Liver (tissue), 9 donors: ENCODE results near the gene DNAL1. TPM values are rescaled to one million over a fixed set of nuclear protein-coding genes. Genes with fewer than 3 reads are reported as not detected.

Experiments
- DNase-seq: peaks from one replicate; pipeline ENCODE4 v3.0.0-alpha.2; 2017; ENCODE audit warnings: low spot score
- H3K27ac ChIP-seq, 2 donors: one replicate each; pipeline ENCODE4 v1.7.0; 2013; ENCODE audit warnings: inconsistent platforms in 2 of 2, low read length in 2 of 2, control low read depth in 1 of 2, low read depth in 1 of 2, mild to moderate bottlenecking in 1 of 2
- H3K27me3 ChIP-seq, 4 donors: one replicate each; pipeline versions ENCODE4 v1.6.1 to v1.7.0; 2013; ENCODE audit warnings: low read length in 3 of 4, inconsistent platforms in 1 of 4, mild to moderate bottlenecking in 1 of 4, moderate library complexity in 1 of 4; ENCODE audit not compliant: control insufficient read depth in 4 of 4, insufficient read depth in 4 of 4
- H3K36me3 ChIP-seq, 4 donors: one replicate each; pipeline versions ENCODE4 v1.6.1 to v1.7.0; 2013; ENCODE audit warnings: low read length in 3 of 4, mild to moderate bottlenecking in 3 of 4, low read depth in 1 of 4, moderate library complexity in 1 of 4; ENCODE audit not compliant: control insufficient read depth in 4 of 4, insufficient read depth in 3 of 4
- H3K4me1 ChIP-seq, 4 donors: one replicate each; pipeline versions ENCODE4 v1.6.1 to v1.7.0; 2013; ENCODE audit warnings: low read length in 3 of 4, mild to moderate bottlenecking in 3 of 4, moderate library complexity in 1 of 4; ENCODE audit not compliant: control insufficient read depth in 4 of 4, insufficient read depth in 4 of 4
- H3K4me3 ChIP-seq, 3 donors: one replicate each; pipeline versions ENCODE4 v1.6.1 to v1.7.0; 2013; ENCODE audit warnings: low read length in 3 of 3, control low read depth in 1 of 3, low read depth in 1 of 3, mild to moderate bottlenecking in 1 of 3
- H3K9ac ChIP-seq, 2 donors: one replicate each; pipeline ENCODE4 v1.7.0; 2013; ENCODE audit warnings: low read length in 2 of 2, mild to moderate bottlenecking in 2 of 2, moderate library complexity in 2 of 2, control low read depth in 1 of 2, low read depth in 1 of 2
- H3K9me3 ChIP-seq, 4 donors: one replicate each; pipeline versions ENCODE4 v1.6.1 to v1.7.0; 2013; ENCODE audit warnings: low read length in 3 of 4; ENCODE audit not compliant: control insufficient read depth in 4 of 4
- EGR1 ChIP-seq, 2 donors: IDR thresholded peaks; 2 replicates each; pipeline ENCODE4 v1.6.1; 2016 to 2018; ENCODE audit warnings: antibody characterized with exemption in 2 of 2, low read depth in 2 of 2
- FOXA1 ChIP-seq: IDR thresholded peaks from 2 replicates; pipeline ENCODE4 v1.6.1; 2016; ENCODE audit warnings: antibody characterized with exemption
- FOXA2 ChIP-seq: IDR thresholded peaks from 2 replicates; pipeline ENCODE4 v1.6.1; 2016; ENCODE audit warnings: antibody characterized with exemption
- GABPA ChIP-seq, 2 donors: IDR thresholded peaks in 1 of 2; conservative IDR thresholded peaks in 1 of 2; 2 replicates each; pipeline ENCODE4 v1.6.1; 2016; ENCODE audit warnings: antibody characterized with exemption in 2 of 2, mild to moderate bottlenecking in 1 of 2, moderate library complexity in 1 of 2
- HNF4A ChIP-seq, 2 donors: conservative IDR thresholded peaks; 2 replicates each; pipeline ENCODE4 v1.6.1; 2016; ENCODE audit warnings: antibody characterized with exemption in 2 of 2, mild to moderate bottlenecking in 2 of 2
- HNF4G ChIP-seq: IDR thresholded peaks from 2 replicates; pipeline ENCODE4 v1.6.1; 2016; ENCODE audit warnings: antibody characterized with exemption
- JUND ChIP-seq, 2 donors: IDR thresholded peaks; 2 replicates each; pipeline ENCODE4 v1.6.1; 2016; ENCODE audit warnings: antibody characterized with exemption in 2 of 2
- NR2F2 ChIP-seq: IDR thresholded peaks from 2 replicates; pipeline ENCODE4 v1.6.1; 2016; ENCODE audit warnings: antibody characterized with exemption
- RAD21 ChIP-seq, 2 donors: IDR thresholded peaks; 2 replicates each; pipeline ENCODE4 v1.6.1; 2016; ENCODE audit warnings: antibody characterized with exemption in 2 of 2, mild to moderate bottlenecking in 2 of 2
- RXRA ChIP-seq, 2 donors: IDR thresholded peaks; 2 replicates each; pipeline ENCODE4 v1.6.1; 2017 to 2018; ENCODE audit warnings: antibody characterized with exemption in 2 of 2, mild to moderate bottlenecking in 1 of 2
- SP1 ChIP-seq: IDR thresholded peaks from 2 replicates; pipeline ENCODE4 v1.6.1; 2018; ENCODE audit warnings: antibody characterized with exemption, mild to moderate bottlenecking
- TAF1 ChIP-seq: conservative IDR thresholded peaks from 2 replicates; pipeline ENCODE4 v1.6.1; 2016; ENCODE audit warnings: antibody characterized with exemption, mild to moderate bottlenecking
- YY1 ChIP-seq: IDR thresholded peaks from 2 replicates; pipeline ENCODE4 v1.6.1; 2016; ENCODE audit warnings: antibody characterized with exemption, mild to moderate bottlenecking
- WGBS: extraction: QIAGEN DNeasy Blood & Tissue Kit; methylation state at CpG from one replicate; pipeline ENCODE4 v1.1.7; 2013; 5-methylcytosine and 5-hydroxymethylcytosine counted together
- polyA plus RNA-seq, 2 donors: library from polyadenylated mRNA; stranded (reverse) in 1 of 2; unstranded in 1 of 2; fragments of 200-250 nt in 1 of 2; fragments of >200 nt in 1 of 2; fragmentation: Nextera tagmentation in 1 of 2; extraction: Ambion mirVana in 1 of 2; gene quantifications; one replicate each; pipeline versions ENCODE4 v1.2.1 to v1.2.3, GENCODE V29; 2013 to 2015
- total RNA-seq, 2 donors: library from RNA; depleted of rRNA; stranded (reverse); fragments of >200 nt; gene quantifications; one replicate each; pipeline ENCODE4 v1.2.3, GENCODE V29; 2014
- TF ChIP-seq, protein P1 (sequence below): IDR thresholded peaks from 2 replicates; pipeline ENCODE4 v1.6.1; 2016; ENCODE audit warnings: antibody characterized with exemption, mild to moderate bottlenecking
- TF ChIP-seq, protein P2 (sequence below): IDR thresholded peaks from 2 replicates; pipeline ENCODE4 v1.6.1; 2016; ENCODE audit warnings: antibody characterized with exemption
- TF ChIP-seq, protein P3 (sequence below): IDR thresholded peaks from 2 replicates; pipeline ENCODE4 v1.6.1; 2016; ENCODE audit warnings: antibody characterized with exemption
- TF ChIP-seq, protein P4 (sequence below): fragments of 150-350 bp; IDR thresholded peaks from 2 replicates; pipeline ENCODE4 v1.5.1; 2017; ENCODE audit warnings: improper control_type of control experiment, low read depth, low read length; ENCODE audit not compliant: missing input control
- TF ChIP-seq, protein P5 (sequence below): IDR thresholded peaks from 2 replicates; pipeline ENCODE4 v1.6.1; 2016; ENCODE audit warnings: antibody characterized with exemption
- donor health status: healthy.
- donor health status: healthy.
- donor health status: healthy.
- donor health status: healthy.
- donor health status: healthy.

Gene DNAL1
- total and polyA plus RNA-seq, 4 donors = 1.9 to 3.4 (median 2.4) TPM

DNA sequence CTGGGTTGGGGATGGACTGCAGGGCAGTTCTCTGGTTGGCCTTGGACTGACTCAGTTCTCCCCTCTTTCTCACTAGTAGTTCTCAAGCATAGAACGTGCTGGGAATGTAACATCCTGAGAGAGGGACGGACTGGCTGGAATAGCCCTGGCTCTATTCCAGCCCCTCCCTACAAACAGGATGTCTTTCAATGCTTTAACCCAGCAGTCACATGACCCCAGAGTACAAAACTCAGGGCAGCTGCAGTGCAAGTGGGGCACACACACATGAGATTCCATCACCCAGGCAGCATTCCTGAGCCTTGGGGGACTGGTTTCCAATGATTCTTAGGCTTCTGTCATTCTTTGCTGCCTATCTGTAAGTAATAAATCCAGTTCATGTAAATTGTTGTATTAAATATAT is 34.1 kb upstream of the DNAL1 start (continued):
- TF ChIP-seq, protein P1, sequence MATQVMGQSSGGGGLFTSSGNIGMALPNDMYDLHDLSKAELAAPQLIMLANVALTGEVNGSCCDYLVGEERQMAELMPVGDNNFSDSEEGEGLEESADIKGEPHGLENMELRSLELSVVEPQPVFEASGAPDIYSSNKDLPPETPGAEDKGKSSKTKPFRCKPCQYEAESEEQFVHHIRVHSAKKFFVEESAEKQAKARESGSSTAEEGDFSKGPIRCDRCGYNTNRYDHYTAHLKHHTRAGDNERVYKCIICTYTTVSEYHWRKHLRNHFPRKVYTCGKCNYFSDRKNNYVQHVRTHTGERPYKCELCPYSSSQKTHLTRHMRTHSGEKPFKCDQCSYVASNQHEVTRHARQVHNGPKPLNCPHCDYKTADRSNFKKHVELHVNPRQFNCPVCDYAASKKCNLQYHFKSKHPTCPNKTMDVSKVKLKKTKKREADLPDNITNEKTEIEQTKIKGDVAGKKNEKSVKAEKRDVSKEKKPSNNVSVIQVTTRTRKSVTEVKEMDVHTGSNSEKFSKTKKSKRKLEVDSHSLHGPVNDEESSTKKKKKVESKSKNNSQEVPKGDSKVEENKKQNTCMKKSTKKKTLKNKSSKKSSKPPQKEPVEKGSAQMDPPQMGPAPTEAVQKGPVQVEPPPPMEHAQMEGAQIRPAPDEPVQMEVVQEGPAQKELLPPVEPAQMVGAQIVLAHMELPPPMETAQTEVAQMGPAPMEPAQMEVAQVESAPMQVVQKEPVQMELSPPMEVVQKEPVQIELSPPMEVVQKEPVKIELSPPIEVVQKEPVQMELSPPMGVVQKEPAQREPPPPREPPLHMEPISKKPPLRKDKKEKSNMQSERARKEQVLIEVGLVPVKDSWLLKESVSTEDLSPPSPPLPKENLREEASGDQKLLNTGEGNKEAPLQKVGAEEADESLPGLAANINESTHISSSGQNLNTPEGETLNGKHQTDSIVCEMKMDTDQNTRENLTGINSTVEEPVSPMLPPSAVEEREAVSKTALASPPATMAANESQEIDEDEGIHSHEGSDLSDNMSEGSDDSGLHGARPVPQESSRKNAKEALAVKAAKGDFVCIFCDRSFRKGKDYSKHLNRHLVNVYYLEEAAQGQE = peak; percentile 50
- no peak for TF ChIP-seq TAF1
- no peak for TF ChIP-seq FOXA1
- TF ChIP-seq FOXA2 = no peak
- TF ChIP-seq SP1 = peak; percentile 50
- peak in 1 of 2 donors; percentile 14 for TF ChIP-seq RAD21 (IDR thresholded peaks at IDR 0.05)
- TF ChIP-seq, protein P2, sequence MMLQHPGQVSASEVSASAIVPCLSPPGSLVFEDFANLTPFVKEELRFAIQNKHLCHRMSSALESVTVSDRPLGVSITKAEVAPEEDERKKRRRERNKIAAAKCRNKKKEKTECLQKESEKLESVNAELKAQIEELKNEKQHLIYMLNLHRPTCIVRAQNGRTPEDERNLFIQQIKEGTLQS = no peak

DNA sequence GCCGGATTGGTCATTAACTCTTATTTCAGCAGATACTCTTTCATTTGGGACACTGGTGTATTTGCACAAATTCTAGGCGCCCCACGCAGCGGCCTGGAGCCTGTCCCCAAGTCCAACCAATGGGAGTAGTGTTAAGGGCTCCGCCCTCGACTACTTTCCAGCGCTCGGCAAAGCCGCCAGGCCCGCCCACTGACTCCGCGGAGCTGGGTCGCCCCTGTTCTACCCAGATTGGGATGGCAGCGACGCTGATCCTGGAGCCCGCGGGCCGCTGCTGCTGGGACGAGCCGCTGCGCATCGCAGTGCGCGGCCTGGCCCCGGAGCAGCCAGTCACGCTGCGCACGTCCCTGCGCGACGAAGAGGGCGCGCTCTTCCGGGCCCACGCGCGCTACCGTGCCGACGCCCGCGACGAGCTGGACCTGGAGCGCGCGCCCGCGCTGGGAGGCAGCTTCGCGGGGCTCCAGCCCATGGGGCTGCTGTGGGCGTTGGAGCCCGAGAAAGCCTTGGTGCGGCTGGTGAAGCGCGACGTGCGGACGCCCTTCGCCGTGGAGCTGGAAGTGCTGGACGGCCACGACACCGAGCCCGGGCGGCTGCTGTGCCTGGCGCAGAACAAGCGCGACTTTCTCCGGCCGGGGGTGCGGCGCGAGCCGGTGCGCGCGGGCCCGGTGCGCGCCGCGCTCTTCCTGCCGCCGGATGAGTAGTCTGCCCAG is 32.3 kb upstream of the DNAL1 start, which contains the start of gene ACOT6:
Gene ACOT6 (plus strand): TSS at position 179 of the 707 bp plus-strand sequence. CDS start 55 bp downstream, at position 234.
- Histone ChIP-seq H3K4me1 (peaks cover 0 to 18% (median 10%) of the 10 kb centered on the region in 4 donors), H3K9me3 (no peaks in the 10 kb centered on the region), H3K27ac (peak within 1 kb of the TSS; percentile 91 to 96), H3K36me3 (peaks cover 0 to 2% (median 0%) of the 10 kb centered on the region in 4 donors), H3K4me3 (peak within 1 kb of the TSS; percentile 65 to 85 (median 76)), H3K9ac (peak within 1 kb of the TSS; percentile 8 to 90), H3K27me3 (no peaks in the 10 kb centered on the region)
- peak; percentile 70 for TF ChIP-seq YY1
- TF ChIP-seq, protein P2 = no peak
- TF ChIP-seq RXRA (IDR thresholded peaks at IDR 0.05) = peak in 1 of 2 donors; percentile 70
- TF ChIP-seq FOXA2 = peak; percentile 14
- TF ChIP-seq, protein P3, sequence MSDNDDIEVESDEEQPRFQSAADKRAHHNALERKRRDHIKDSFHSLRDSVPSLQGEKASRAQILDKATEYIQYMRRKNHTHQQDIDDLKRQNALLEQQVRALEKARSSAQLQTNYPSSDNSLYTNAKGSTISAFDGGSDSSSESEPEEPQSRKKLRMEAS = peak; percentile 44
- TF ChIP-seq NR2F2 = no peak
- peak; percentile 87 for TF ChIP-seq SP1
- peak; percentile 15 for TF ChIP-seq FOXA1
- TF ChIP-seq, protein P1 = peak; percentile 78
- TF ChIP-seq, protein P4, sequence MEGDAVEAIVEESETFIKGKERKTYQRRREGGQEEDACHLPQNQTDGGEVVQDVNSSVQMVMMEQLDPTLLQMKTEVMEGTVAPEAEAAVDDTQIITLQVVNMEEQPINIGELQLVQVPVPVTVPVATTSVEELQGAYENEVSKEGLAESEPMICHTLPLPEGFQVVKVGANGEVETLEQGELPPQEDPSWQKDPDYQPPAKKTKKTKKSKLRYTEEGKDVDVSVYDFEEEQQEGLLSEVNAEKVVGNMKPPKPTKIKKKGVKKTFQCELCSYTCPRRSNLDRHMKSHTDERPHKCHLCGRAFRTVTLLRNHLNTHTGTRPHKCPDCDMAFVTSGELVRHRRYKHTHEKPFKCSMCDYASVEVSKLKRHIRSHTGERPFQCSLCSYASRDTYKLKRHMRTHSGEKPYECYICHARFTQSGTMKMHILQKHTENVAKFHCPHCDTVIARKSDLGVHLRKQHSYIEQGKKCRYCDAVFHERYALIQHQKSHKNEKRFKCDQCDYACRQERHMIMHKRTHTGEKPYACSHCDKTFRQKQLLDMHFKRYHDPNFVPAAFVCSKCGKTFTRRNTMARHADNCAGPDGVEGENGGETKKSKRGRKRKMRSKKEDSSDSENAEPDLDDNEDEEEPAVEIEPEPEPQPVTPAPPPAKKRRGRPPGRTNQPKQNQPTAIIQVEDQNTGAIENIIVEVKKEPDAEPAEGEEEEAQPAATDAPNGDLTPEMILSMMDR = no peak
- peak; percentile 11 to 29 for TF ChIP-seq JUND (IDR thresholded peaks at IDR 0.05)
- peak; percentile 2 for TF ChIP-seq HNF4G
- no peak for TF ChIP-seq GABPA (IDR thresholded peaks at IDR 0.05 in 1 of 2, conservative IDR thresholded peaks at IDR 0.05 in 1 of 2)
- peak in 1 of 2 donors; percentile 23 for TF ChIP-seq RAD21 (IDR thresholded peaks at IDR 0.05)
- TF ChIP-seq, protein P5, sequence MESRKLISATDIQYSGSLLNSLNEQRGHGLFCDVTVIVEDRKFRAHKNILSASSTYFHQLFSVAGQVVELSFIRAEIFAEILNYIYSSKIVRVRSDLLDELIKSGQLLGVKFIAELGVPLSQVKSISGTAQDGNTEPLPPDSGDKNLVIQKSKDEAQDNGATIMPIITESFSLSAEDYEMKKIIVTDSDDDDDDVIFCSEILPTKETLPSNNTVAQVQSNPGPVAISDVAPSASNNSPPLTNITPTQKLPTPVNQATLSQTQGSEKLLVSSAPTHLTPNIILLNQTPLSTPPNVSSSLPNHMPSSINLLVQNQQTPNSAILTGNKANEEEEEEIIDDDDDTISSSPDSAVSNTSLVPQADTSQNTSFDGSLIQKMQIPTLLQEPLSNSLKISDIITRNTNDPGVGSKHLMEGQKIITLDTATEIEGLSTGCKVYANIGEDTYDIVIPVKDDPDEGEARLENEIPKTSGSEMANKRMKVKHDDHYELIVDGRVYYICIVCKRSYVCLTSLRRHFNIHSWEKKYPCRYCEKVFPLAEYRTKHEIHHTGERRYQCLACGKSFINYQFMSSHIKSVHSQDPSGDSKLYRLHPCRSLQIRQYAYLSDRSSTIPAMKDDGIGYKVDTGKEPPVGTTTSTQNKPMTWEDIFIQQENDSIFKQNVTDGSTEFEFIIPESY = peak; percentile 37
- peak; percentile 64 to 67 for TF ChIP-seq HNF4A (conservative IDR thresholded peaks at IDR 0.05)
- peak; percentile 63 for TF ChIP-seq TAF1
- TF ChIP-seq EGR1 (IDR thresholded peaks at IDR 0.05; ENCODE audit: low read depth in 2 of 2) = no peak
- peak; percentile 75 for DNase-seq
- WGBS = under 1% methylated on average over 84 of the region's 84 CpGs
